Activated naive CD8-positive, alpha-beta T cell treated with anti-CD3 and anti-CD28 coated beads for 36 hours (primary cell): ENCODE results near the gene MPDU1. TPM values are rescaled to one million over a fixed set of nuclear protein-coding genes. Genes with fewer than 3 reads are reported as not detected.
"Not testable (repeated sequence)": the region's sequence is repeated elsewhere in the genome, so short reads cannot be mapped to it uniquely, and the experiment has no call there.

Experiments
- DNase-seq: peaks from one replicate; pipeline ENCODE4 v3.0.0; 2021
- H3K27ac Mint-ChIP-seq: one replicate; pipeline ENCODE4 v1.8.0; 2022; ENCODE audit warnings: mild to moderate bottlenecking, moderate library complexity, mixed read lengths
- H3K27me3 Mint-ChIP-seq: one replicate; pipeline ENCODE4 v1.8.0; 2022; ENCODE audit warnings: mild to moderate bottlenecking, mixed read lengths
- H3K36me3 Mint-ChIP-seq: one replicate; pipeline ENCODE4 v1.8.0; 2021; ENCODE audit warnings: mild to moderate bottlenecking, mixed read lengths
- H3K4me1 Mint-ChIP-seq: one replicate; pipeline ENCODE4 v1.8.0; 2021; ENCODE audit warnings: mixed read lengths
- H3K4me3 Mint-ChIP-seq: one replicate; pipeline ENCODE4 v1.8.0; 2022; ENCODE audit warnings: mild to moderate bottlenecking, moderate library complexity, mixed read lengths
- H3K9me3 Mint-ChIP-seq: one replicate; pipeline ENCODE4 v1.8.0; 2022; ENCODE audit warnings: mixed read lengths
- total RNA-seq, 2 experiments: library from RNA; stranded (reverse); gene quantifications; one replicate each; pipeline ENCODE4 v1.2.3, GENCODE V29; 2021

MPDU1 gene
- total RNA-seq, 2 experiments from 2014 or later: 72.8 to 77.2 TPM

DNA sequence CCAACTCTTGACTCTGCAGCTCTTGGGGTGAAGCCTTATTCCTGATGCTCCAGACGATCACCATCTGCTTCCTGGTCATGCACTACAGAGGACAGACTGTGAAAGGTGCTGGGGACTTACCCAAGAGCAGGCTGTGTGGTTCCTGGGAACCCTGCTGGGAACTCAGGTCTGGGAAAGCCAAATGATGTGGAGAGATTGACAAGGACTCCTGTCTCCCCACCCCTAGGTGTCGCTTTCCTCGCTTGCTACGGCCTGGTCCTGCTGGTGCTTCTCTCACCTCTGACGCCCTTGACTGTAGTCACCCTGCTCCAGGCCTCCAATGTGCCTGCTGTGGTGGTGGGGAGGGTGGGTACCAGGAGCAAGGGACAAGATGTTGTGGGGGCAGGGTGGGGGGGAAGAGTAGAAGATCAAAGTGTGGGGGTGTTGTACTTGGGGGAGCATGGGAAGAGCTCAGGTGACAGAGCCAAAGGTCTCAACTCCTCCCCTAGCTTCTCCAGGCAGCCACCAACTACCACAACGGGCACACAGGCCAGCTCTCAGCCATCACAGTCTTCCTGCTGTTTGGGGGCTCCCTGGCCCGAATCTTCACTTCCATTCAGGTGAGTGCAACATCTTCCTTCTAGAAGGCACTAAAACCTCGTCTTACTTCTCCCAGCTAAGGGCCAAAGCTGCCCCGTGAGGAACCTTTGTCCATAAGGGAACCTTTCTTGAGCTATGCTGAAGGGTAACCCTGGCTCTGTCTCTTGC is 3.2 kb downstream of the MPDU1 start:
- H3K27ac Mint-ChIP-seq: no peak overlapping the region

DNA sequence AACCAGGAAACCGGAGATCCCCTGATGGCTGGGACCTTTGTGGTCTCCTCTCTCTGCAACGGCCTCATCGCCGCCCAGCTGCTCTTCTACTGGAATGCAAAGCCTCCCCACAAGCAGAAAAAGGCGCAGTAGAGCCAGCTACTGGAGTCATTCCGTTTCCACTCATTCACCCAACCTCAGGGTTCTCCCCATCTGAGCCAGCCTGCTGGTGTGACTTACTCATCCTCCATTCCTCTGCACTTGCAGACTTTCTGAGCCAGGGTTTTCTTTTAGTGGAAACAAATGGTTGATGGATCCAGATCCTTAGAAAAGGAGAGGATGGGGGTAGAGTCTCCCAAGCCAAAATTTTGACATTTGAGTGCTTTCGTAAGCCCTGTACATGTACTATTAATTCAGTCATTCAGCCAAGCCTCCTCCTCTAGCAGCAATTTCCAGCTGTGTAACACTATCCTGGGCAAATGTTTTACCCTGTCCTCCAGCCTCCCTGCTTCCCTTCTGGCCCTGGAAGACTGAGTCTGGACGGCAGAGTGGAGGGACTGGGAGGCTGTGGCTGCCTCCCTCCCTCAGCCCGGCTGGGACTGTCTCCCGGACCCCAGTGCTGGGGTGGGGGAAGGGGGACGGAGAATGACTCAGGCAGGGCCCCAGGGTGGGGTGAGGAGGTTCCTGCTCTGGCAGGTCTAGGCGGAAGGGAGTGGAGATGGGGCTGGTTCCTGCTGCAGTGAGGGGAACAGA is 3.9 kb downstream of the MPDU1 start:
- DNase-seq: no peak
- Mint-ChIP-seq H3K4me1 (peaks cover 17% of the 10 kb centered on the region), H3K36me3 (peaks cover 29% of the 10 kb centered on the region), H3K4me3 (no peak overlapping the region), H3K27ac (no peak overlapping the region), H3K9me3 (no peaks in the 10 kb centered on the region), H3K27me3 (no peaks in the 10 kb centered on the region)

More for the DNA sequence above, 3.2 kb downstream of the MPDU1 start:
- Mint-ChIP-seq H3K4me1 (peaks cover 22% of the 10 kb centered on the region), H3K27me3 (no peaks in the 10 kb centered on the region), H3K4me3 (no peak overlapping the region), H3K9me3 (no peaks in the 10 kb centered on the region), H3K36me3 (peaks cover 37% of the 10 kb centered on the region)
- no peak for DNase-seq

DNA sequence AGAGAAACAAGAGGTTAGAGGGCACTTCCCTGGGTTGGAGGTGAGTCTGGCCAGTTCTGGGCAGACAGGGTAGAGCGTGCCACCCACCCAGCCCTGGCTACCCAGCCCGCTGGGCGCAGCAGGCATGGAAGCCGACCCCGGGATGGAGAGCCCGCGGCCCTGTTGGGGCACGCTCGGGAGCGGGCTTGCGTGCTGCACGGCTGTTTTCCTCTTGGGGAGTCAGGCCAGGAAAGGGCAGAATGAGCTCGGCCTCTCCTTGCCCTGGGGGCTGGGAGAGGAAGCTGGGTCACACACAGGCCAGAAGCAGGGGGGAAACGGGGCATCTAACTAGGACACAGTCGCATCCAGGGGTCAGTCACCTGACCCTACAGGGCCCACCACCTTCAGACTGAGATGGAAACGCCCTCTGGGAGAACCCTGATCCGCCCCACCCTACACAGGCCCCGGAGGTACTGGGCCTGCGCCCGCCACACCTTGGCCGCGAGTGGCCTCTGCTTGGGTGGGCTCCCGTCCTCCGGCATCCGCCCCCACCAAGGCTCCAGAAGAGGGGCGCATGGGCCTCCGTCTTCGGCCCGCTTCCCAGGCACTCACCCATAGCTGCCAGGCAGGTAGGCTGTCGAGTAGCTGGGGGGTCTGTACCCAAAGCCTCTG is 5.0 kb downstream of the MPDU1 start:
- Mint-ChIP-seq H3K9me3 (no peaks in the 10 kb centered on the region), H3K4me3 (no peak overlapping the region), H3K27me3 (no peaks in the 10 kb centered on the region), H3K27ac (no peak overlapping the region), H3K36me3 (peaks cover 30% of the 10 kb centered on the region), H3K4me1 (peaks cover 11% of the 10 kb centered on the region)
- DNase-seq: no peak

DNA sequence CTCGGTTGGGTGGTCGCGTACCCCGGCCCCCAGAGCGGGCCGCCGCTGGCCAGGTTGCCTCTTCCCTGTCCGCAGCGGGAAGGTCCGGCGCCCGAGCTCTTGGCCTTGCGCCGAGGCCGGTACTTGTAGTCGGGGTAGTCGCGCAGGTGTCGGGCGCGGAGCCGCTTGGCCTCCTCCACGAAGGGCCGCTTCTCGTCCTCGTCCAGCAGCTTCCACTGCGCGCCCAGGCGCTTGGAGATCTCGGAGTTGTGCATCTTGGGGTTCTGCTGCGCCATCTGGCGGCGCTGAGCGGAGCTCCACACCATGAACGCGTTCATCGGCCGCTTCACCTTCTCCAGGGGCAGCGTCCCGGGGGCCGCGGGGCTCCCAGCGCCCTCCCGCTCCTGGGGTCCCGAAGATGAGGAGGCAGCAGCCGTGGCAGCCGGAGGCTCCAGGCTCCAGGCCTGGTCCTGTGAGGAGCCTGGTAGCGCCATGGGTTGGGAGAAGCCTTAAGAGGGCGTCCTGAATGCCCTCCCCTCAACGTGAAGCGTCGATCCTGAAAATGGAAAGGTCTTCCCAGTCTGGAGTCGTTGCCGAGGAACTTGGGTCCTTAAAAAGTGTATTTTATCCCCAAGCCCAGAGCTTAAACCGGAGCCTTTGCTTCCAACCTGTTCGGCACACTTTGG is 5.7 kb downstream of the MPDU1 start:
- Mint-ChIP-seq H3K36me3 (peaks cover 29% of the 10 kb centered on the region), H3K27me3 (no peaks in the 10 kb centered on the region), H3K9me3 (no peaks in the 10 kb centered on the region), H3K4me1 (peaks cover 11% of the 10 kb centered on the region), H3K4me3 (no peak overlapping the region), H3K27ac (no peak overlapping the region)
- DNase-seq: peak; percentile 70

DNA sequence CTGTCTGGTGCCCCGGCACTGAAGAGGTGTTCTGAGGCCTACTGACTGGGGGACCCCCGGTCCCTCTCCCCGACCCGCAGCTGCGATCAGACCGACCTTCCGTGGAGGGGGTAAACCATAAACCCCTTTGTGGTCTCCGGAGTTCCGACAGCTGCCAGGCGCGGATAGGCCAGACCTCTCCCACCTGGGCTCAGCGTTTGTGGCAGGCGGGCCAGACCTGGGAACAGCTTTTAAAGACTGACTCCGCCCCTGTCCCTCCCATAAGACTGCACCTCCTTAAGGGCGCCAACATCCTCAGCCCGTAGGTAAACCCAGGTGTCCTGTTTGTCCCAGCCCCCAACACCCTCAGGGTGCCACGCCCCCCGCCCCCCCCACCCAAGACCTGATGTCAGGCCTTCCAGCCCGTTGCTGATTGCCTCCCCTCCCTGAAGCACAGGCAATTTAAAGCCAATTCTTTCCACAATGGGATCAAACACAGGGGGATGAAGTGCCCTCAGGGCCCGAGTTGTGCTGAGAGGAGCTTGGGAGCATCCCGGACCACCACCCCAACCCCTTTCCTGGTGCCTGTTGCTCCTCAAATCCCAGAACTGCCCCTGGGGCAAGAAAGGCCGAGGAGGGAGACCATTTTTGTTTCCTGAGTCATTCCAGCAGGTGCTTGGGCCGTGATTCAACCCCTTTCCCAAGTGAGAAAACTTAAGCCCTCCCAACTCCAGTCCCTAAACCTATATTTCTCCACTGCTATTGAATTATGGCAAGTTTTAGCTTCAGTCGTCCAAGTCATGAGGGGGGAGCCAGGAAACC is 6.4 kb downstream of the MPDU1 start, which contains the start of gene SOX15:
Gene SOX15, minus strand, starts transcription at position 204 of the 801 bp plus-strand sequence. CDS start 418 bp downstream, outside the sequence.
- peaks cover 8% of the 10 kb centered on the region for H3K4me1 Mint-ChIP-seq
- H3K4me3 Mint-ChIP-seq: no peak within 1 kb of the TSS
- H3K27me3 Mint-ChIP-seq: no peaks in the 10 kb centered on the region
- no peaks in the 10 kb centered on the region for H3K9me3 Mint-ChIP-seq
- H3K36me3 Mint-ChIP-seq: peaks cover 23% of the 10 kb centered on the region
- no peak for DNase-seq
- H3K27ac Mint-ChIP-seq: no peak within 1 kb of the TSS

DNA sequence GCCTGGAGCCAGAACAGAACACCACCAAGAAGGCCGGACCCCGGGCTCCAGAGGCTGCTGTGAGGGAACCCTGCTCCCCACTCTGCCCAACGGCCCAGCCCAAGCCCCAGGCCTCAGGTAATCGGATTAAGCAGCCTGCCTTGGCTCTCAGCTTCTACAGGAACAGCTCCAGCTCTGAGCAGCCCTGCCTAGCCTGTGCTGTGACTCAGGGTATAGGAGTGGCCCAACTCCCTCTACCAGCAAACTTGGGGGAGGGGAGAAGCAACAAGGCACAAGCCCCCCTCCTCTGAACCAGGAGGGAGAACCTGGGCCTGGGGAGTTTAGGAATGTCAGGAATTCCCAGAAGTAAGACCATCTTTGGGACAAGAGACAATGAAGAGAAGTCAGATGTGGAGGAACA is 7.1 kb downstream of the MPDU1 start:
- Mint-ChIP-seq H3K9me3 (no peaks in the 10 kb centered on the region), H3K4me1 (peaks cover 6% of the 10 kb centered on the region), H3K4me3 (no peak overlapping the region), H3K27me3 (no peaks in the 10 kb centered on the region), H3K27ac (no peak overlapping the region), H3K36me3 (peaks cover 24% of the 10 kb centered on the region)
- DNase-seq: no peak

DNA sequence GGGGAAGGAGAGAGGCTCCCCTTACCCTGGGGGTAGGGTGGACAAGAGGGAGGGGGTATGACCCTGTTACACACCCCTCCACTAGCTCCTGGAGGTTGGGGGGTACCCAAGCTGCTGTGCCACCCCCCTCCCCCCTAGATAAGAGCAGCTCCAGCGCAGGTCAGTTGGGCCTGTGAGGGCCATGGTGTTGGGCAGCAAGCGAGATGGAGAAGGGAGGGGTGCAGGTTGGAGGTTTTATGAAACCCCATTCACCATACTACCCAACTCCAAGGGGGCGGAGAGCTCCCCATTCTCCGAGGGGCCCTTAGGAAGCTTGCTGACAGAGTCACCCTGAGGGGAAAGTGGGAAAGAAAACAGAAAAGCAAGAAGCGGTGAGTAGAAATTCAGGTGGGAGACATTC is 7.9 kb downstream of the MPDU1 start:
- peaks cover 23% of the 10 kb centered on the region for H3K36me3 Mint-ChIP-seq
- peak overlapping the region; percentile 18 for H3K27ac Mint-ChIP-seq

DNA sequence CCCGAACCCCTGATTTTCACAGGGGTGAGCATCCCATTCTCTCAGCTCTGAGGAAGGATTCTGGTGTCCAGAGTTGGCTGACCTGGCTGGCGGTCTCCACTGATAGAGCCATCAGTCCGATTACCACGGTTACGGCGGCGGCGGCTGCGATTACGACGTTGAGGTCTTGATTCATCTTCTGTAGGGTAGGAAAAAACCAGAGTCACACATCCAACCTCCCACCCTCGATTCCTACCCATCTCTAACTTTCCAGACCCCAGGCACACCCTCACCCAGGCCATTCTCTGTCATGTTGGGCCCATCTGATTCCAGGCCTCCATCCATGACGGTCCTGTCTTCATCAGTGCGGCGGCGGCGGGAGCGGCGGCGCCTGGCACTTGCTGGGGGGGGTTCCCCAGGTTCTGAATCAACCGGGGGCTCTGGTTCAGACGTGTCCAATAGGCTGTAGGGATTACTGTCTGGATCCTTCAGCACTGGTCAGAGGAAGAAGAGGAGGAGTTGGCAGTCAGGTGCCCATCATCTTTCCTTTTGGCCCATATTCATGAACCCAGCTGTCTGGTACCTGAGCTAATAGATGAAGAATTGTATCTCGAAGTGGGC is 8.9 kb downstream of the MPDU1 start:
- Mint-ChIP-seq H3K36me3 (peaks cover 20% of the 10 kb centered on the region), H3K27me3 (no peaks in the 10 kb centered on the region)
- no peak for DNase-seq

More for the DNA sequence above, 7.9 kb downstream of the MPDU1 start:
- no peaks in the 10 kb centered on the region for H3K27me3 Mint-ChIP-seq
- no peak overlapping the region for H3K4me3 Mint-ChIP-seq
- peaks cover 5% of the 10 kb centered on the region for H3K4me1 Mint-ChIP-seq
- H3K9me3 Mint-ChIP-seq: no peaks in the 10 kb centered on the region
- DNase-seq: no peak

DNA sequence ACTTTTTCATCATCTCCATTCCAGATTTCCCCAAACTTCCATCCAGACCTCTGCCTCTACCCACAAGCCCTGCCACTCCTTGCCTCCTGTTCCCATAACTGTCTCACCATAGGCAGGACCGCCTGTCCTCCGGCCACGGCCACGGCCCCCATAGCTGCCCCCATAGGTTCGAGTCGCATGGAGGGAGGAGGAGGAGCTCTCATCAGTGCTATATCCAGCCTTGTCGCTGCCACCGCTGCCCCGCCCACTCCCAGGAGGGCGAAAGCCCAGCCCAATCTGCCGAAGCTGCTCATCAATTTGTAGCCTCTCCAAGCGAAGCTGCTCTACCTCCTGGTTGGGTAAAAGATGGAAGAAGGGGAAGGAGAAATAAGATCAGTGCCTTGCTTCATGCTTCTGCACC is 9.6 kb downstream of the MPDU1 start:
- Mint-ChIP-seq H3K36me3 (peaks cover 18% of the 10 kb centered on the region), H3K27ac (no peak overlapping the region), H3K4me1 (peaks cover 2% of the 10 kb centered on the region), H3K4me3 (no peak overlapping the region), H3K9me3 (no peaks in the 10 kb centered on the region), H3K27me3 (no peaks in the 10 kb centered on the region)
- no peak for DNase-seq

More for the DNA sequence above, 8.9 kb downstream of the MPDU1 start:
- Mint-ChIP-seq H3K27ac (no peak overlapping the region), H3K4me1 (peaks cover 2% of the 10 kb centered on the region), H3K4me3 (no peak overlapping the region), H3K9me3 (no peaks in the 10 kb centered on the region)

DNA sequence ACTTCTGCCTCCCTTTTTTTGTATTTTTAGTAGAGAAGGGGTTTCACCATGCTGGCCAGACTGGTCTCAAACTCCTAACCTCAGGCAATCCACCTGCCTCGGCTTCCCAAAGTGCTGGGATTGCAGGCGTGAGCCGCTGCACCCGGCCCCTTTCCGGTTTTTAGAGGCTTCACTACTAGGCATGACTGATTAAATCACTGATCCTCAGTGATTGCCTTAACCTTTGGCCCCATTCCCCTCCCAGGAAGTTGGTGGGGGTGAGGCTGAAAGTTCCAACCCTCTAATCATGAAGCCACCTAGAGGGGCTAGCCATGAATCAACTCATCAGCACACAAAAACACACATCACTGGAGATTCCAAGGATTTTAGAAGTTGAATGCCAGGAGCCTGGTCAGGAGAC is 13.9 kb downstream of the MPDU1 start:
- H3K4me1 Mint-ChIP-seq, H3K27ac Mint-ChIP-seq, H3K9me3 Mint-ChIP-seq, DNase-seq, H3K4me3 Mint-ChIP-seq, H3K27me3 Mint-ChIP-seq: not testable (repeated sequence)
- peaks cover 23% of the 10 kb centered on the region for H3K36me3 Mint-ChIP-seq

DNA sequence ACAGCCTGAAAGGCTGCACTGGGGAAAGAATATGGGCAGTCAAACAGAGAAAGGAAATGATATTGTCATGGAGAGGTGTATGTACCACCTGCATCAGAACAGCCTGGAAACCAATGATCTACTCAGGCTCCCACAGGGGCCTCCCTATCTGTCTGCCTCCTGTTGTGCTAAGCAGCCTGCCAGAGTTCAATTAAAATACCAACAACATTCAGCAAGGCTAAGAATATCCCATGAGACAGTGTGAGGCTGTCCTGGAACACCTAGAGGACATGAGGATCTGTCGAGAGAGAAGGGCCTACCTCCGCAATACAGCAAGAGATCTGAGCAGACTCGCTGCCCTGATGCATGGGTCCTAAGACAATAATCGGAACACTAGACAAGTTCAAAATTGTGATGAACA is 22.6 kb downstream of the MPDU1 start:
- Mint-ChIP-seq H3K36me3 (peaks cover 29% of the 10 kb centered on the region), H3K27ac (no peak overlapping the region), H3K9me3 (no peaks in the 10 kb centered on the region)

DNA sequence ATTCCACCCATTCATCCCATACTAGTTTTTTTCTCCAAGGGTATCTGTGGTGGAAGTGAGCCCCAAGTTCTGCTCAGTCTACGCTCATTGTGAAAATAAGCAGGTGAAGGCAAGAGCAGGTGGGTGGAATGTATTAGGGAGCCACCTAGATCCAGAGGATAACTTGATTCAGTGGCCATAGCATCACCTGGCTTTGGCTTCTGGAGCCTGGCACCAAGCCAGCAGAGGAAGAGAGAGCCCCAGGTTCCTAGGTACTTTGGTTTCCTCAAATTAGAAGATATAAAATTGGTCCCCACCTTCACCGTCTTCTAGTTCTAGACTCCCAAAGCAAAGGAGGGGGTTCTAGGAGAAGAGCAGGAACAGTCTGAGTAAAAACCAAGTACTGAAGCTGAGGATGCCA is 27.0 kb downstream of the MPDU1 start:
- Mint-ChIP-seq H3K27me3 (no peaks in the 10 kb centered on the region), H3K27ac (no peak overlapping the region), H3K36me3 (peaks cover 28% of the 10 kb centered on the region), H3K4me1 (peaks cover 41% of the 10 kb centered on the region), H3K9me3 (no peaks in the 10 kb centered on the region), H3K4me3 (no peak overlapping the region)
- no peak for DNase-seq

More for the DNA sequence above, 22.6 kb downstream of the MPDU1 start:
- Mint-ChIP-seq H3K4me3 (no peak overlapping the region), H3K4me1 (peaks cover 17% of the 10 kb centered on the region), H3K27me3 (no peaks in the 10 kb centered on the region)
- DNase-seq: no peak

DNA sequence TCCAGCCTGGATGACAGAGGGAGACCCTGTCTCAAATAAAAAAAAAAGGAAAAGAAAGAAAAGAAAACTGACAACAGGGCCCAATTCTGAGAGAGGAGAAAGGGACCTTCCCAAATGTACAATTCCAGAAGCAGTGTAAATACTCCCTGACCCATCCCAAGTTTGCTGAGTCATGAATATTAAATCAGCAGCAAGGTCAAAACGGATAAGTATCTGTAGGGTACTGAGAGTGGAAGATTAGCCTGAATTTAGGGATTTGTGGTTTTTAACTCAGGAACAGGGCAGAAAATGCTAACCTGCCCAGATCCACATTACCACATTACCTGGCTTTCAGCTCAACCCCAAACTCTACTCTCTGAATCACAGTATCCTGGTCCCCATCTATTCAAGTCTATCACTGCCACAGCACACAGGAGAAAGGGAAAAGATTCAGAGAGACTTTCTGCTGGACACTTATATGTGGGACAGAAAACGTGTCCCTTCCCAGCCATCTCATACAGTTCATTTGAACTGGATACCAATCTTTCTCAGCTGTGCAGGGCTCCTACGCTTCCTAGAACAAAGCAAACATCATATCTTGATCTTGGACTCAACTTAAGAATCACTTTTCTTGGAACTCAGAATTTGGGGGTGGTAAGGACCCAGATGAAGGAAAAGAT is 28.1 kb downstream of the MPDU1 start:
- Mint-ChIP-seq H3K4me3 (peak overlapping the region; percentile 57), H3K27me3 (no peaks in the 10 kb centered on the region), H3K4me1 (peaks cover 38% of the 10 kb centered on the region), H3K27ac (no peak overlapping the region), H3K9me3 (no peaks in the 10 kb centered on the region), H3K36me3 (peaks cover 24% of the 10 kb centered on the region)
- no peak for DNase-seq
